GM12892 (cell line): ENCODE measurements around the gene MMP24OS.

ENCODE experiments used
- POLR2A ChIP-seq: IDR thresholded peaks from 2 replicates; pipeline ENCODE4 v1.6.1; 2011; ENCODE audit warnings: low read depth, low read length, control low read depth
- POLR2AphosphoS5 ChIP-seq: IDR thresholded peaks from 2 replicates; pipeline ENCODE4 v1.6.1; 2011; ENCODE audit warnings: low read depth, low read length, control low read depth
- TAF1 ChIP-seq: IDR thresholded peaks from 2 replicates; pipeline ENCODE4 v1.6.1; 2011; ENCODE audit warnings: low read depth, mild to moderate bottlenecking, control low read depth, low read length, borderline replicate concordance

DNA sequence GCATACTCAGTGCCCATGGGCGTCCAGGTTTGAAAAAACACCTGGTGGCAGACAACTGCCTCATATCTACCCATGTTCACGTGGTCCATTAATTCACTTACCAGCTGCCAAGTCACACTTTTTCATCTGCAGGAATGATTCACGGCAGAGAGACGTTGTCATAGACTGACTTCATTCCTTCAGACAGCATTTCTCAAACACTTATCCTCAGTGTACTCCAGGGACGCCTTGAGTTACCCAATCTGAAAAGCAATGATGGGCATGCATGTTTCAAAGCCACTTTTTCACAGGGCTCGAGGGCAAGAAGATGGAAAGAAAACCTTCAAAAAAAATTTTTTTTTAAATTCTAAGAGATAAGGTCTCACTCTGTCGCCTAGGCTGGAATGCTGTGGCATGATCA is 6.0 kb downstream of the MMP24OS start:
- no peak for TF ChIP-seq POLR2AphosphoS5
- TF ChIP-seq POLR2A = no peak
- no peak for TF ChIP-seq TAF1
